A549 treated with RU486 at 1 μM for 4 hours (cell line): Measurements from ENCODE around the gene TMEM121B. TPM values are rescaled to one million over a fixed set of nuclear protein-coding genes. Genes with fewer than 3 reads are reported as not detected.

Source experiments
- total RNA-seq: library from RNA; stranded (reverse); fragments of 200-300 nt; extraction: Qiagen RNA extraction; gene quantifications from 5 replicates; pipeline ENCODE4 v1.2.3, GENCODE V29; 2022; ENCODE audit warnings: low read depth

Gene TMEM121B
- total RNA-seq = 0.09 to 0.20 TPM (median 0.18 TPM) in 5 replicates

DNA sequence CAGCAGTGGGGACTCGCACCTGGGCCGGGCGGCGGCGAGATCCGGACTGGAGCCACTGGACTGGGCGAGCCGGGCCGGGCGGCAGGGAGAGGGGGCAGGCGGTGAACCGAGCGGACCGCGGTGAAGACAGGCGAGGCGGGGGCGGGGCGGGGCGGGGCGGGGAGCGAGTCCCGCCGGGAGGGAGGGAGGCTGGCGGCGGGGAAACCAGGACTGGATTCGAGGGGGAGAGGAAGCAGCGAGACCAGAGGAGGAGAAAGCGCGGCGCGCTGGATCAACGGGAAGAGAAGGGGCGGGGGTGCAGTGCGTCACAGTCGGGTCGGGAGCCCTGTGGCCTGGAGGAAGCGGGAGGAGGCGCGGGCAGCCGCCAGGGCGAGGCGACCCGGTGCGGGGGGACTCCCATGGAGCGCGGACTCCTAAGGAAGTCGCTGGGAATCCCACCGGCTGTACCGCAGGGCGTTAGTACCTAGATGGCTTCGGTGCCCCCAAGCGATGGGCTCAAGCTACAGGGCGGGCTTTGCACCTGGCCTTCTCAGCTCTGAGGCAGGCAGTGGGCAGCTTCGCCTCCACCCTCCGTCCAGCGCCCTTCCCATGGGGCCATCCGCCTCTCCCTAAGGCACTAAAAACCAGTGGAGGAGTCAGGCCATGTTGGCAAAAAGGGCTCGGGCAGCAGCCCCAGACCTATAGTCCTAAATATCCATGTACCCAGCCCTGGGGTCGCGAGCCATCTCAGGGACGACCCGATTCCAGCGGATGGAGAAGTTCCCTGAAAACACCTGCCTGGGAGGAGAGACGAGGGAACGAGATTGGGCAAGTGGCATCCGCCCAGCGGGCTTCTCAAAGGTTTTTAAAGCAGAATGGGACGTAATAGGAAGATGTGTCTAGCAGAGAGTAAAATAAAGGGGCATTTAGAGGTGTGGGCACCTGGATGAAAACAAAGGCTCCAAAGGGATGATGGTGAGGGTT, at the start of gene TMEM121B:
Gene TMEM121B, minus strand, starts transcription at position 128 of the 963 bp plus-strand sequence. CDS start 233 bp downstream, outside the sequence.

DNA sequence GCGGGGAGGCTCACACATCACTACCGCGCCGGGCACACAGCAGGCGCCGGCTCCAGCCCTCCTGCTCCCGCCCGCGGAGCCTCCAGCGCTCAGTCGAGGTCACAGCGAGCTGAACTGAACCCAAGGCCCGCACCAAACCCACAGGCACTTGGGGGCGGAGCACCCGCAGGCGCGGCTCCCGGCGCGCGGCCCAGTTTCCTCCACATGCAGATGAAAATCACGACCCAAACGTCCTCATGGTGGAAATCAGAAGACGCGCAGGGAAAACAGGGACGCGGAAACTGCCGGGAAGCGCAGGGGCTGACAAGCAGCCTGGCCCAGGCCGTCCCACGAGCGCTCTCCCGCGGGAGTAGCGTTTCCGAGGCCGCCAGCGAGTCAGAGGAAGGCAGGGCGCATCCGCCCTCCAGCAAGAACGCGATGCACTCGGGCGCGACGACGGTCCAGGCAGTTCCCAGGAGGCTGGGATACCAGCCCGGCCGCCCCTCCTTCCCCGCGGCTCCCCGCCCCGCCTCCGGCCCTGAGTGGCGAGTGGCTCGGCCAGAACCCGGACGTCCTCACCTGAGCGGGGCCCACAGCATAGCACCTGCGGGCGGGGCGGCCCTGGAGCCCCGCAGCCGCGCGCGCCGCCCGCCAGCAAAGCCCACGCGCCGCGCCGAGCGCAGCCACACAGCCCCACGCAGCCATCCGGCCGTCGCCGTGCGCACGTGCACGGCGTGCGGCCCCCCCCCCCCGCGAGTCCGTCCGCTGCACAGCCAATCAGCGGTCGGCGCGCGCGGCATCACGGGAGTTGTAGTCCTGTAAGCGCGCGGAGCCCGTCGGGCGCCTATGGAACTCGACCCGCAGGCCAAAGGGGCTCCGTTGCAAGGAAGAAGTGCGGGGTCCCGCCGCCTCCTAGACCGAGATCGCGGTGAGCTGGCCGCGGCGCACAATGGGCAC, 37.7 kb upstream of the TMEM121B start, which contains the start of gene HDHD5:
Gene HDHD5, minus strand, starts transcription at position 710 of the 936 bp plus-strand sequence. Its CDS starts 26 bp downstream, at position 684.

DNA sequence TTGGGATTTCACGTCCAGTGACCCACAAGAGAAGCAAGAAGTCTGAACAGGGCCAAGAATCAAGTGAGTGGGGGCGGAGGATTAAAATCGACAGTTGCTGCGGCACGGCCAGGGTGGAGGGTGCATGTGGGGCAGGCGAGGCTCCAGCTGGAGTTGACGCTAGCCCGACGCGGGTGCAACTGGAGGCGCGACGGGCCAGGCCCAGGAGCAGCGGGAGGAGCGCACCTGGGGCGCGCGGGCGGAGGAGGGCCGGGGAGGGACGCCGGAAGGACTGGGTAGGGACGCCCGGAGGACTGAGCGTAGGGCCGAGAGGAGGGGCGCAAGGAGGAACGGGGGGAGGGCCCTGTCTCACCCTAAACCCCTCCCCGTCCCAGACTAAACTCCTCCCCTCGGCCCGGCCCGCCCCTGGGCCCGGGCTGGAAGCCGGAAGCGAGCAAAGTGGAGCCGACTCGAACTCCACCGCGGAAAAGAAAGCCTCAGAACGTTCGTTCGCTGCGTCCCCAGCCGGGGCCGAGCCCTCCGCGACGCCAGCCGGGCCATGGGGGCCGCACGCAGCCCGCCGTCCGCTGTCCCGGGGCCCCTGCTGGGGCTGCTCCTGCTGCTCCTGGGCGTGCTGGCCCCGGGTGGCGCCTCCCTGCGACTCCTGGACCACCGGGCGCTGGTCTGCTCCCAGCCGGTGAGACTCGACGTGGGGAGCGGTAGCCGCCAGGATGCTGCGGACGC, 36.4 kb downstream of the TMEM121B start, which contains the start of gene IL17RA:
Gene IL17RA, plus strand, starts transcription at position 447 of the 723 bp plus-strand sequence. Its CDS starts 92 bp downstream, at position 539.

Other genes with a start within 250 kb of the TMEM121B start
- gene GAB4, start 113.1 kb downstream of the TMEM121B start, total RNA-seq = not detected in 5 replicates
- 4.6 to 7.1 TPM (median 6.8 TPM) in 5 replicates for gene IL17RA, start 36.4 kb downstream of the TMEM121B start, total RNA-seq
- 31.4 to 42.6 TPM (median 40.6 TPM) in 5 replicates for gene HDHD5, start 37.9 kb upstream of the TMEM121B start, total RNA-seq
- not detected in 5 replicates for gene ADA2, start 98.1 kb upstream of the TMEM121B start, total RNA-seq
- gene CECR2, start 248.1 kb upstream of the TMEM121B start, total RNA-seq = 0.05 to 0.16 TPM (median 0.08 TPM) in 5 replicates